Astrocyte (in vitro differentiated cells and primary cell): ENCODE measurements around the gene METTL27. TPM values are rescaled to one million over a fixed set of nuclear protein-coding genes. Genes with fewer than 3 reads are reported as not detected.

Experiments used
- DNase-seq: peaks from one replicate; pipeline ENCODE4 v3.0.0-alpha.2; 2010; ENCODE audit warnings: low read depth
- FAIRE-seq: peaks from 2 replicates; lab custom pipeline; 2011; peaks lifted over from hg19 to GRCh38; lab: Jason Lieb, UNC
- H2AFZ ChIP-seq: 2 replicates; pipeline ENCODE4 v1.6.0; 2012; ENCODE audit warnings: low read depth, low read length, inconsistent platforms
- H3K27ac ChIP-seq: 2 replicates; pipeline ENCODE4 v1.5.1; 2011; ENCODE audit warnings: low read depth, low read length, inconsistent platforms
- H3K27me3 ChIP-seq: 2 replicates; pipeline ENCODE4 v1.6.0; 2011; ENCODE audit warnings: low read length, inconsistent platforms; ENCODE audit not compliant: insufficient read depth
- H3K36me3 ChIP-seq: 2 replicates; pipeline ENCODE4 v1.5.1; 2011; ENCODE audit warnings: low read length, inconsistent platforms; ENCODE audit not compliant: insufficient read depth
- H3K4me1 ChIP-seq: 2 replicates; pipeline ENCODE4 v1.5.1; 2011; ENCODE audit warnings: low read length, inconsistent platforms; ENCODE audit not compliant: insufficient read depth
- H3K4me2 ChIP-seq: 2 replicates; pipeline ENCODE4 v1.6.0; 2012; ENCODE audit warnings: low read length, inconsistent platforms
- H3K4me3 ChIP-seq: 2 replicates; pipeline ENCODE4 v1.5.1; 2011; ENCODE audit warnings: low read depth, mild to moderate bottlenecking, low read length, inconsistent platforms; ENCODE audit not compliant: insufficient read depth
- H3K79me2 ChIP-seq: 2 replicates; pipeline ENCODE4 v1.6.0; 2012; ENCODE audit warnings: mild to moderate bottlenecking, low read length, inconsistent platforms; ENCODE audit not compliant: insufficient read depth
- H3K9ac ChIP-seq: 2 replicates; pipeline ENCODE4 v1.6.0; 2012; ENCODE audit warnings: mild to moderate bottlenecking, low read length, inconsistent platforms
- H3K9me3 ChIP-seq: 2 replicates; pipeline ENCODE4 v1.5.1; 2012; ENCODE audit warnings: low read depth, mild to moderate bottlenecking, low read length, inconsistent platforms; ENCODE audit not compliant: insufficient read depth
- H4K20me1 ChIP-seq: 2 replicates; pipeline ENCODE4 v1.6.0; 2012; ENCODE audit warnings: low read length, inconsistent platforms; ENCODE audit not compliant: insufficient read depth
- H3K27ac Mint-ChIP-seq: one replicate; pipeline ENCODE4 v1.8.0; 2021; ENCODE audit warnings: mild to moderate bottlenecking, mixed read lengths; ENCODE audit not compliant: unreplicated experiment
- H3K27me3 Mint-ChIP-seq: one replicate; pipeline ENCODE4 v1.8.0; 2021; ENCODE audit warnings: low read depth, mixed read lengths; ENCODE audit not compliant: unreplicated experiment
- H3K36me3 Mint-ChIP-seq: one replicate; pipeline ENCODE4 v1.8.0; 2021; ENCODE audit warnings: low read depth, mixed read lengths; ENCODE audit not compliant: unreplicated experiment
- H3K4me1 Mint-ChIP-seq: one replicate; pipeline ENCODE4 v1.8.0; 2021; ENCODE audit warnings: low read depth, mixed read lengths; ENCODE audit not compliant: unreplicated experiment
- H3K4me3 Mint-ChIP-seq: one replicate; pipeline ENCODE4 v1.8.0; 2021; ENCODE audit warnings: mild to moderate bottlenecking, moderate library complexity, mixed read lengths; ENCODE audit not compliant: unreplicated experiment
- H3K9me3 Mint-ChIP-seq: one replicate; pipeline ENCODE4 v1.8.0; 2021; ENCODE audit warnings: mild to moderate bottlenecking, mixed read lengths; ENCODE audit not compliant: unreplicated experiment
- EZH2 ChIP-seq: IDR thresholded peaks from 2 replicates; pipeline ENCODE4 v1.6.1; 2012; ENCODE audit warnings: mild to moderate bottlenecking, low read length, inconsistent platforms; ENCODE audit not compliant: insufficient read depth
- total RNA-seq: library from RNA; stranded (reverse); gene quantifications from 2 replicates; pipeline ENCODE4 v1.2.1, GENCODE V29; 2021
- TF ChIP-seq, protein P1 (sequence below): IDR thresholded peaks from 2 replicates; pipeline ENCODE4 v1.5.1; 2011; ENCODE audit warnings: low read depth, mild to moderate bottlenecking, inconsistent platforms, low read length, moderate library complexity; ENCODE audit not compliant: insufficient read depth

The METTL27 gene
- total RNA-seq, 1 donor from 2014 or later: 2.5 TPM

DNA sequence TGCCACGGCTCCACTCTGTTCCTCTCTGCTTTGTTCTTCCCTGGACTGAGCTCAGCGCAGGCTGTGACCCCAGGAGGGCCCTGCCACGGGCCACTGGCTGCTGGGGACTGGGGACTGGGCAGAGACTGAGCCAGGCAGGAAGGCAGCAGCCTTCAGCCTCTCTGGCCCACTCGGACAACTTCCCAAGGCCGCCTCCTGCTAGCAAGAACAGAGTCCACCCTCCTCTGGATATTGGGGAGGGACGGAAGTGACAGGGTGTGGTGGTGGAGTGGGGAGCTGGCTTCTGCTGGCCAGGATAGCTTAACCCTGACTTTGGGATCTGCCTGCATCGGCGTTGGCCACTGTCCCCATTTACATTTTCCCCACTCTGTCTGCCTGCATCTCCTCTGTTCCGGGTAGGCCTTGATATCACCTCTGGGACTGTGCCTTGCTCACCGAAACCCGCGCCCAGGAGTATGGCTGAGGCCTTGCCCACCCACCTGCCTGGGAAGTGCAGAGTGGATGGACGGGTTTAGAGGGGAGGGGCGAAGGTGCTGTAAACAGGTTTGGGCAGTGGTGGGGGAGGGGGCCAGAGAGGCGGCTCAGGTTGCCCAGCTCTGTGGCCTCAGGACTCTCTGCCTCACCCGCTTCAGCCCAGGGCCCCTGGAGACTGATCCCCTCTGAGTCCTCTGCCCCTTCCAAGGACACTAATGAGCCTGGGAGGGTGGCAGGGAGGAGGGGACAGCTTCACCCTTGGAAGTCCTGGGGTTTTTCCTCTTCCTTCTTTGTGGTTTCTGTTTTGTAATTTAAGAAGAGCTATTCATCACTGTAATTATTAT lies 10.3 kb downstream of the METTL27 start:
- H3K36me3 Mint-ChIP-seq: no peaks in the 10 kb centered on the region
- H3K27me3 Mint-ChIP-seq: no peaks in the 10 kb centered on the region
- FAIRE-seq (no peak), DNase-seq (no peak)
- Histone ChIP-seq H3K4me3 (no peak overlapping the region), H2AFZ (no peak overlapping the region), H4K20me1 (no peaks in the 10 kb centered on the region), H3K27me3 (no peaks in the 10 kb centered on the region), H3K9ac (no peak overlapping the region), H3K79me2 (no peaks in the 10 kb centered on the region), H3K4me2 (no peak overlapping the region), H3K27ac (no peak overlapping the region), H3K4me1 (peaks cover 12% of the 10 kb centered on the region), H3K9me3 (no peaks in the 10 kb centered on the region), H3K36me3 (no peaks in the 10 kb centered on the region)
- TF ChIP-seq, protein P1, sequence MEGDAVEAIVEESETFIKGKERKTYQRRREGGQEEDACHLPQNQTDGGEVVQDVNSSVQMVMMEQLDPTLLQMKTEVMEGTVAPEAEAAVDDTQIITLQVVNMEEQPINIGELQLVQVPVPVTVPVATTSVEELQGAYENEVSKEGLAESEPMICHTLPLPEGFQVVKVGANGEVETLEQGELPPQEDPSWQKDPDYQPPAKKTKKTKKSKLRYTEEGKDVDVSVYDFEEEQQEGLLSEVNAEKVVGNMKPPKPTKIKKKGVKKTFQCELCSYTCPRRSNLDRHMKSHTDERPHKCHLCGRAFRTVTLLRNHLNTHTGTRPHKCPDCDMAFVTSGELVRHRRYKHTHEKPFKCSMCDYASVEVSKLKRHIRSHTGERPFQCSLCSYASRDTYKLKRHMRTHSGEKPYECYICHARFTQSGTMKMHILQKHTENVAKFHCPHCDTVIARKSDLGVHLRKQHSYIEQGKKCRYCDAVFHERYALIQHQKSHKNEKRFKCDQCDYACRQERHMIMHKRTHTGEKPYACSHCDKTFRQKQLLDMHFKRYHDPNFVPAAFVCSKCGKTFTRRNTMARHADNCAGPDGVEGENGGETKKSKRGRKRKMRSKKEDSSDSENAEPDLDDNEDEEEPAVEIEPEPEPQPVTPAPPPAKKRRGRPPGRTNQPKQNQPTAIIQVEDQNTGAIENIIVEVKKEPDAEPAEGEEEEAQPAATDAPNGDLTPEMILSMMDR: no peak
- no peak for TF ChIP-seq EZH2
- H3K9me3 Mint-ChIP-seq: no peaks in the 10 kb centered on the region
- H3K27ac Mint-ChIP-seq: no peak overlapping the region
- peaks cover 34% of the 10 kb centered on the region for H3K4me1 Mint-ChIP-seq
- peak overlapping the region; percentile 66 for H3K4me3 Mint-ChIP-seq

DNA sequence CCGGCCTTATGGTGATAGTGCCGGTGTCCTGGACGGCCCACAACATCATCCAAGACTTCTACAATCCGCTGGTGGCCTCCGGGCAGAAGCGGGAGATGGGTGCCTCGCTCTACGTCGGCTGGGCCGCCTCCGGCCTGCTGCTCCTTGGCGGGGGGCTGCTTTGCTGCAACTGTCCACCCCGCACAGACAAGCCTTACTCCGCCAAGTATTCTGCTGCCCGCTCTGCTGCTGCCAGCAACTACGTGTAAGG lies 10.8 kb downstream of the METTL27 start:
- Histone ChIP-seq H3K79me2 (no peaks in the 10 kb centered on the region), H3K4me1 (peaks cover 12% of the 10 kb centered on the region), H3K4me3 (no peak overlapping the region), H2AFZ (peak overlapping the region; percentile 4), H3K27me3 (no peaks in the 10 kb centered on the region), H3K27ac (no peak overlapping the region), H3K36me3 (no peaks in the 10 kb centered on the region), H3K9me3 (no peaks in the 10 kb centered on the region), H4K20me1 (no peaks in the 10 kb centered on the region), H3K4me2 (no peak overlapping the region), H3K9ac (no peak overlapping the region)
- FAIRE-seq: no peak
- Mint-ChIP-seq H3K9me3 (no peaks in the 10 kb centered on the region), H3K4me3 (peak overlapping the region; percentile 66), H3K4me1 (peaks cover 34% of the 10 kb centered on the region), H3K27ac (no peak overlapping the region), H3K27me3 (no peaks in the 10 kb centered on the region), H3K36me3 (no peaks in the 10 kb centered on the region)
- TF ChIP-seq, protein P1: no peak
- no peak for TF ChIP-seq EZH2
- DNase-seq: no peak
